ENCODE data around the gene NDUFAB1. TPM values are rescaled to one million over a fixed set of nuclear protein-coding genes. Genes with fewer than 3 reads are reported as not detected.

Gene NDUFAB1
- total RNA-seq, 1 experiment from 2014 or later: 189 TPM

GRCh38 chr16:23577493-23577892 is 18.6 kb downstream of the NDUFAB1 start:
- ATAC-seq (no peak), DNase-seq (ENCODE audit: low spot score) (no peak)
- ChIA-PET POLR2A (no interaction called here), CTCF (interaction anchor here (1.1 to 1.9 kb wide), 2 partner anchors 19 to 20 kb away, joined by 3 to 4 read pairs; partner anchors contain the start of genes EARS2, NDUFAB1 and UBFD1)
- Mint-ChIP-seq H3K27ac (no peak overlapping the region), H3K27me3 (ENCODE audit: low read depth) (no peaks in the 10 kb centered on the region), H3K9me3 (no peaks in the 10 kb centered on the region), H3K4me3 (no peak overlapping the region), H3K4me1 (no peaks in the 10 kb centered on the region), H3K36me3 (peaks cover 44% of the 10 kb centered on the region)
- TF ChIP-seq TEAD4 (CRISPR knock-in tag; IDR thresholded peaks at IDR 0.05) (no peak), ZNF263 (CRISPR knock-in tag; IDR thresholded peaks at IDR 0.05; ENCODE audit: low read depth) (no peak), FOXK1 (CRISPR knock-in tag; IDR thresholded peaks at IDR 0.05) (no peak), NFATC4 (CRISPR knock-in tag; IDR thresholded peaks at IDR 0.05) (no peak), OVOL2 (CRISPR knock-in tag; IDR thresholded peaks at IDR 0.05; ENCODE audit: borderline replicate concordance) (no peak), ZNF281 (CRISPR knock-in tag; IDR thresholded peaks at IDR 0.05) (no peak), CDX4 (CRISPR knock-in tag; IDR thresholded peaks at IDR 0.05; ENCODE audit: borderline replicate concordance) (no peak), ATF2 (CRISPR knock-in tag; IDR thresholded peaks at IDR 0.05; ENCODE audit: borderline replicate concordance, low read depth) (no peak), E2F4 (CRISPR knock-in tag; IDR thresholded peaks at IDR 0.05; ENCODE audit: borderline replicate concordance, low read depth) (no peak), ZNF416 (CRISPR knock-in tag; IDR thresholded peaks at IDR 0.05) (no peak), IRF1 (CRISPR knock-in tag; IDR thresholded peaks at IDR 0.05) (no peak), NR1H2 (CRISPR knock-in tag; IDR thresholded peaks at IDR 0.05) (no peak), ZNF532 (CRISPR knock-in tag; IDR thresholded peaks at IDR 0.05; ENCODE audit: borderline replicate concordance) (no peak), SOX15 (CRISPR knock-in tag; IDR thresholded peaks at IDR 0.05) (no peak), NFYB (CRISPR knock-in tag; conservative IDR thresholded peaks at IDR 0.05; ENCODE audit: low read depth) (no peak), ETV6 (CRISPR knock-in tag; IDR thresholded peaks at IDR 0.05) (no peak), ATF1 (CRISPR knock-in tag; IDR thresholded peaks at IDR 0.05) (no peak), TCF7 (CRISPR knock-in tag; IDR thresholded peaks at IDR 0.05; ENCODE audit: low read depth) (no peak), PRRX2 (CRISPR knock-in tag; IDR thresholded peaks at IDR 0.05) (no peak), ATF3 (CRISPR knock-in tag; conservative IDR thresholded peaks at IDR 0.05) (no peak)

Measured in WTC11 (cell line).